ENCODE data around the gene PTPN14.
"Not testable (repeated sequence)": the region's sequence is repeated elsewhere in the genome, so short reads cannot be mapped to it uniquely, and the experiment has no call there.

DNA sequence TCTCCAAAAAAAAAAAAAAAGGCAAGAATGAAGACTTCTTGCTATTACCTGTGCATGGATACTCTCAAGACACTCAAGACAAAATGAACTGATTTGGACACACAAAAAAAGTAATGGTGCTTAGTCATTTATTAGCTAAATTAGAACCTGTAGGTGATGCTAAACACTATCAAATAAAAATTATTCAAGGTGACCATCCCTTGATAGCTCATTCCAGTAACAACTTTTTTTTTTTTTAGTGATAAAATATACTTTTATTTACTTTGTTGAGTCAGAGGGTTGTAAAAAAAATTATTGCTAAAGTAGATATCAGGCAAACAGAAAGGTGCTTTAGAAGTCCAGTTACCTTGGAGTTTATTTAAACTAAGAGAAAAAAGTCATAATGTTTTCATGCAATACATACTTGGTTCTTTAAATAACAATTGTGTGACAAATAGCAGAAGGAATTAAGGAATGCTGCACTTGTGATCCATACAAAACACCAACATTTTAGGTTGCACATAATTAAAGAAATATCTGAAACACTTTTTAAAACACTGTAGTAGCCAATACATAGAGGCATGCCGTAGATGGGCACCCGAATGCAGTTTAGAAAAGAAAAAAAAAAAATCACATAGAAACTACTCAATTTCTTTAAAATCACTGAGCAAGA lies 69.3 kb downstream of the PTPN14 start:
- TF ChIP-seq EZH2 (IDR thresholded peaks at IDR 0.05; ENCODE audit: low read depth, unreplicated experiment); EZH2phosphoT487 (IDR thresholded peaks at IDR 0.05; ENCODE audit: unreplicated experiment); CREB1 (CRISPR knock-in tag; IDR thresholded peaks at IDR 0.05; ENCODE audit: low read depth); POLR2AphosphoS5 (IDR thresholded peaks at IDR 0.05; ENCODE audit: low read depth); NANOG (IDR thresholded peaks at IDR 0.05; ENCODE audit: borderline replicate concordance); JUNB (IDR thresholded peaks at IDR 0.05; ENCODE audit: unreplicated experiment); ZNF331 (CRISPR knock-in tag; IDR thresholded peaks at IDR 0.05; ENCODE audit: low read depth); STAT1 (IDR thresholded peaks at IDR 0.05; ENCODE audit: unreplicated experiment); ZNF114 (CRISPR knock-in tag; IDR thresholded peaks at IDR 0.05): not testable (repeated sequence)
- TF ChIP-seq, protein P1, sequence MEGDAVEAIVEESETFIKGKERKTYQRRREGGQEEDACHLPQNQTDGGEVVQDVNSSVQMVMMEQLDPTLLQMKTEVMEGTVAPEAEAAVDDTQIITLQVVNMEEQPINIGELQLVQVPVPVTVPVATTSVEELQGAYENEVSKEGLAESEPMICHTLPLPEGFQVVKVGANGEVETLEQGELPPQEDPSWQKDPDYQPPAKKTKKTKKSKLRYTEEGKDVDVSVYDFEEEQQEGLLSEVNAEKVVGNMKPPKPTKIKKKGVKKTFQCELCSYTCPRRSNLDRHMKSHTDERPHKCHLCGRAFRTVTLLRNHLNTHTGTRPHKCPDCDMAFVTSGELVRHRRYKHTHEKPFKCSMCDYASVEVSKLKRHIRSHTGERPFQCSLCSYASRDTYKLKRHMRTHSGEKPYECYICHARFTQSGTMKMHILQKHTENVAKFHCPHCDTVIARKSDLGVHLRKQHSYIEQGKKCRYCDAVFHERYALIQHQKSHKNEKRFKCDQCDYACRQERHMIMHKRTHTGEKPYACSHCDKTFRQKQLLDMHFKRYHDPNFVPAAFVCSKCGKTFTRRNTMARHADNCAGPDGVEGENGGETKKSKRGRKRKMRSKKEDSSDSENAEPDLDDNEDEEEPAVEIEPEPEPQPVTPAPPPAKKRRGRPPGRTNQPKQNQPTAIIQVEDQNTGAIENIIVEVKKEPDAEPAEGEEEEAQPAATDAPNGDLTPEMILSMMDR (conservative IDR thresholded peaks at IDR 0.05; ENCODE audit: low read depth in 2 of 2), result not testable (repeated sequence)
- TF ChIP-seq, protein P2, sequence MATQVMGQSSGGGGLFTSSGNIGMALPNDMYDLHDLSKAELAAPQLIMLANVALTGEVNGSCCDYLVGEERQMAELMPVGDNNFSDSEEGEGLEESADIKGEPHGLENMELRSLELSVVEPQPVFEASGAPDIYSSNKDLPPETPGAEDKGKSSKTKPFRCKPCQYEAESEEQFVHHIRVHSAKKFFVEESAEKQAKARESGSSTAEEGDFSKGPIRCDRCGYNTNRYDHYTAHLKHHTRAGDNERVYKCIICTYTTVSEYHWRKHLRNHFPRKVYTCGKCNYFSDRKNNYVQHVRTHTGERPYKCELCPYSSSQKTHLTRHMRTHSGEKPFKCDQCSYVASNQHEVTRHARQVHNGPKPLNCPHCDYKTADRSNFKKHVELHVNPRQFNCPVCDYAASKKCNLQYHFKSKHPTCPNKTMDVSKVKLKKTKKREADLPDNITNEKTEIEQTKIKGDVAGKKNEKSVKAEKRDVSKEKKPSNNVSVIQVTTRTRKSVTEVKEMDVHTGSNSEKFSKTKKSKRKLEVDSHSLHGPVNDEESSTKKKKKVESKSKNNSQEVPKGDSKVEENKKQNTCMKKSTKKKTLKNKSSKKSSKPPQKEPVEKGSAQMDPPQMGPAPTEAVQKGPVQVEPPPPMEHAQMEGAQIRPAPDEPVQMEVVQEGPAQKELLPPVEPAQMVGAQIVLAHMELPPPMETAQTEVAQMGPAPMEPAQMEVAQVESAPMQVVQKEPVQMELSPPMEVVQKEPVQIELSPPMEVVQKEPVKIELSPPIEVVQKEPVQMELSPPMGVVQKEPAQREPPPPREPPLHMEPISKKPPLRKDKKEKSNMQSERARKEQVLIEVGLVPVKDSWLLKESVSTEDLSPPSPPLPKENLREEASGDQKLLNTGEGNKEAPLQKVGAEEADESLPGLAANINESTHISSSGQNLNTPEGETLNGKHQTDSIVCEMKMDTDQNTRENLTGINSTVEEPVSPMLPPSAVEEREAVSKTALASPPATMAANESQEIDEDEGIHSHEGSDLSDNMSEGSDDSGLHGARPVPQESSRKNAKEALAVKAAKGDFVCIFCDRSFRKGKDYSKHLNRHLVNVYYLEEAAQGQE (IDR thresholded peaks at IDR 0.05; ENCODE audit: unreplicated experiment), result not testable (repeated sequence)
- TF ChIP-seq, protein P3, sequence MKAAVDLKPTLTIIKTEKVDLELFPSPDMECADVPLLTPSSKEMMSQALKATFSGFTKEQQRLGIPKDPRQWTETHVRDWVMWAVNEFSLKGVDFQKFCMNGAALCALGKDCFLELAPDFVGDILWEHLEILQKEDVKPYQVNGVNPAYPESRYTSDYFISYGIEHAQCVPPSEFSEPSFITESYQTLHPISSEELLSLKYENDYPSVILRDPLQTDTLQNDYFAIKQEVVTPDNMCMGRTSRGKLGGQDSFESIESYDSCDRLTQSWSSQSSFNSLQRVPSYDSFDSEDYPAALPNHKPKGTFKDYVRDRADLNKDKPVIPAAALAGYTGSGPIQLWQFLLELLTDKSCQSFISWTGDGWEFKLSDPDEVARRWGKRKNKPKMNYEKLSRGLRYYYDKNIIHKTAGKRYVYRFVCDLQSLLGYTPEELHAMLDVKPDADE (IDR thresholded peaks at IDR 0.05), result not testable (repeated sequence)
- TF ChIP-seq, protein P4, sequence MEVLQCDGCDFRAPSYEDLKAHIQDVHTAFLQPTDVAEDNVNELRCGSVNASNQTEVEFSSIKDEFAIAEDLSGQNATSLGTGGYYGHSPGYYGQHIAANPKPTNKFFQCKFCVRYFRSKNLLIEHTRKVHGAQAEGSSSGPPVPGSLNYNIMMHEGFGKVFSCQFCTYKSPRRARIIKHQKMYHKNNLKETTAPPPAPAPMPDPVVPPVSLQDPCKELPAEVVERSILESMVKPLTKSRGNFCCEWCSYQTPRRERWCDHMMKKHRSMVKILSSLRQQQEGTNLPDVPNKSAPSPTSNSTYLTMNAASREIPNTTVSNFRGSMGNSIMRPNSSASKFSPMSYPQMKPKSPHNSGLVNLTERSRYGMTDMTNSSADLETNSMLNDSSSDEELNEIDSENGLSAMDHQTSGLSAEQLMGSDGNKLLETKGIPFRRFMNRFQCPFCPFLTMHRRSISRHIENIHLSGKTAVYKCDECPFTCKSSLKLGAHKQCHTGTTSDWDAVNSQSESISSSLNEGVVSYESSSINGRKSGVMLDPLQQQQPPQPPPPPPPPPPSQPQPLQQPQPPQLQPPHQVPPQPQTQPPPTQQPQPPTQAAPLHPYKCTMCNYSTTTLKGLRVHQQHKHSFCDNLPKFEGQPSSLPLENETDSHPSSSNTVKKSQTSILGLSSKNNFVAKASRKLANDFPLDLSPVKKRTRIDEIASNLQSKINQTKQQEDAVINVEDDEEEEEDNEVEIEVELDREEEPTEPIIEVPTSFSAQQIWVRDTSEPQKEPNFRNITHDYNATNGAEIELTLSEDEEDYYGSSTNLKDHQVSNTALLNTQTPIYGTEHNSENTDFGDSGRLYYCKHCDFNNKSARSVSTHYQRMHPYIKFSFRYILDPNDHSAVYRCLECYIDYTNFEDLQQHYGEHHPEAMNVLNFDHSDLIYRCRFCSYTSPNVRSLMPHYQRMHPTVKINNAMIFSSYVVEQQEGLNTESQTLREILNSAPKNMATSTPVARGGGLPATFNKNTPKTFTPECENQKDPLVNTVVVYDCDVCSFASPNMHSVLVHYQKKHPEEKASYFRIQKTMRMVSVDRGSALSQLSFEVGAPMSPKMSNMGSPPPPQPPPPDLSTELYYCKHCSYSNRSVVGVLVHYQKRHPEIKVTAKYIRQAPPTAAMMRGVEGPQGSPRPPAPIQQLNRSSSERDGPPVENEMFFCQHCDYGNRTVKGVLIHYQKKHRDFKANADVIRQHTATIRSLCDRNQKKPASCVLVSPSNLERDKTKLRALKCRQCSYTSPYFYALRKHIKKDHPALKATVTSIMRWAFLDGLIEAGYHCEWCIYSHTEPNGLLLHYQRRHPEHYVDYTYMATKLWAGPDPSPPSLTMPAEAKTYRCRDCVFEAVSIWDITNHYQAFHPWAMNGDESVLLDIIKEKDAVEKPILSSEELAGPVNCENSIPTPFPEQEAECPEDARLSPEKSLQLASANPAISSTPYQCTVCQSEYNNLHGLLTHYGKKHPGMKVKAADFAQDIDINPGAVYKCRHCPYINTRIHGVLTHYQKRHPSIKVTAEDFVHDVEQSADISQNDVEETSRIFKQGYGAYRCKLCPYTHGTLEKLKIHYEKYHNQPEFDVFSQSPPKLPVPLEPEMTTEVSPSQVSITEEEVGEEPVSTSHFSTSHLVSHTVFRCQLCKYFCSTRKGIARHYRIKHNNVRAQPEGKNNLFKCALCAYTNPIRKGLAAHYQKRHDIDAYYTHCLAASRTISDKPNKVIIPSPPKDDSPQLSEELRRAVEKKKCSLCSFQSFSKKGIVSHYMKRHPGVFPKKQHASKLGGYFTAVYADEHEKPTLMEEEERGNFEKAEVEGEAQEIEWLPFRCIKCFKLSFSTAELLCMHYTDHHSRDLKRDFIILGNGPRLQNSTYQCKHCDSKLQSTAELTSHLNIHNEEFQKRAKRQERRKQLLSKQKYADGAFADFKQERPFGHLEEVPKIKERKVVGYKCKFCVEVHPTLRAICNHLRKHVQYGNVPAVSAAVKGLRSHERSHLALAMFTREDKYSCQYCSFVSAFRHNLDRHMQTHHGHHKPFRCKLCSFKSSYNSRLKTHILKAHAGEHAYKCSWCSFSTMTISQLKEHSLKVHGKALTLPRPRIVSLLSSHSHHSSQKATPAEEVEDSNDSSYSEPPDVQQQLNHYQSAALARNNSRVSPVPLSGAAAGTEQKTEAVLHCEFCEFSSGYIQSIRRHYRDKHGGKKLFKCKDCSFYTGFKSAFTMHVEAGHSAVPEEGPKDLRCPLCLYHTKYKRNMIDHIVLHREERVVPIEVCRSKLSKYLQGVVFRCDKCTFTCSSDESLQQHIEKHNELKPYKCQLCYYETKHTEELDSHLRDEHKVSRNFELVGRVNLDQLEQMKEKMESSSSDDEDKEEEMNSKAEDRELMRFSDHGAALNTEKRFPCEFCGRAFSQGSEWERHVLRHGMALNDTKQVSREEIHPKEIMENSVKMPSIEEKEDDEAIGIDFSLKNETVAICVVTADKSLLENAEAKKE (CRISPR knock-in tag; IDR thresholded peaks at IDR 0.05), result not testable (repeated sequence)

Data from GM23338 (cell line).